Retinal pigment epithelial cell (primary cell): ENCODE data around the gene CCDC134.
A peak's percentile ranks its signal among the peaks of the same experiment; 100 is the strongest.

Experiments used
- DNase-seq: peaks from one replicate; pipeline ENCODE4 v3.0.0-alpha.2; 2010; ENCODE audit warnings: low read depth
- H3K4me3 ChIP-seq: 2 replicates; pipeline ENCODE4 v1.5.1; 2011; ENCODE audit warnings: mild to moderate bottlenecking, low read length, control low read depth, moderate library complexity
- CTCF ChIP-seq: conservative IDR thresholded peaks from 2 replicates; pipeline ENCODE4 v1.5.1; 2011; ENCODE audit warnings: low read depth, low read length, control low read depth, inconsistent platforms

CCDC134 gene

DNA sequence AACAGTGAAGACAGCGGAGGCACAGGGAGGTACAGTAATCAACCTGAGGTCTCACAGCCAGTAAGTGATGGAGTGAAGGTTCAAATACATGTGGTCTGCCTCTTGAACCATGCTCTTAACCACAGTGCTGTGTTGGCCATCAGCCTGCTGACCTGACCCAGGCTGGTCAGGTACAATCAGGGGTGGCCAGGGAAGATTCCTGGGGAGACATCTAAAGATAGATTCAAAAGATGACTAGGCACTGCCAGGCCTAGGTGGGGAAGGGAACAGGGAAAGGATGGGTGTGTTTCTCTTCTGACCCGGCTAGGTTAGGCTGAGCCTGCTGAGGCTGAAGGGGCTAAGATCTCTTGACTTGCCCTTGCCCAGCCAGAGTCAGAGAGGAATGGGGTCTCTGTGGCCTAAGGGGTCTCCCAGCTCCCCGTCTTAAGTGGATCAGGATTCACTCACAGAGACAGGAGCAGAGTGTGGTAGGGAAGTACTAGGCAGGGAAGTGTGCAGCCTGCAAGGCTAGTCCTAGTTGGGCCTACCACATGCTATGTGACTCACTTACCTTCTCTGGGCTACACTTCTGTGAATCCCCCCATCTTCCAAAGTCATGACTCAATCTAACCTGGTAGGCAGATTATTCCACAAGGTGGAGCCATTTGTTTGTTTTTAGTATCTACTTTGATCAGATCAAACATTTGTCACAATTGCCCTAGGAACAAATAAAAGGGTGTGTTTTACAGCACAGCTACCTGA, 22.0 kb downstream of the CCDC134 start:
- DNase-seq = peak; percentile 42
- TF ChIP-seq CTCF = peak; percentile 56

GRCh38 chr22:41823797-41824196, 23.3 kb downstream of the CCDC134 start:
- TF ChIP-seq CTCF = no peak
- no peak for DNase-seq
- H3K4me3 ChIP-seq = no peak overlapping the region

More for the DNA sequence above, 22.0 kb downstream of the CCDC134 start:
- H3K4me3 ChIP-seq = no peak overlapping the region

DNA sequence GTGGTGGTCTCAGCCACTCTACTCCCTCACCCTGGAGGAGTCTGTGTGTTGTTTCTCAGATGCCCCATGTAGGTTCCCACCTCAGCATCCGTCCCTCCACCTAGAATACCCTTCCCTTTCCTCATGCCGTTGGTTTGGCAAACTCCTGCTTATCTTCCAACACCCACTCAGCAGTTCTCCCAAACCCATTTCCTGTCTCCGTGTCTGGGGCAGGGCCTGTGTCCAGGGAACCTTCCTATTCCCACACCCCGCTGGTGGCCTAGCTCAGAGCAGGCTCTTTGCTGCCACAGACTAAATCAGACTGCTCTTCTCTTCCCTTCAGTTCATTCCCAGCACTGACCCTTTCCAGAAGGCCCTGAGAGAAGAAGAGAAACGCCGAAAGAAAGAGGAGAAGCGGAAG, 24.9 kb downstream of the CCDC134 start:
- TF ChIP-seq CTCF = no peak
- DNase-seq = no peak
- no peak overlapping the region for H3K4me3 ChIP-seq

GRCh38 chr22:41826021-41826420, 25.5 kb downstream of the CCDC134 start:
- H3K4me3 ChIP-seq = no peak overlapping the region

DNA sequence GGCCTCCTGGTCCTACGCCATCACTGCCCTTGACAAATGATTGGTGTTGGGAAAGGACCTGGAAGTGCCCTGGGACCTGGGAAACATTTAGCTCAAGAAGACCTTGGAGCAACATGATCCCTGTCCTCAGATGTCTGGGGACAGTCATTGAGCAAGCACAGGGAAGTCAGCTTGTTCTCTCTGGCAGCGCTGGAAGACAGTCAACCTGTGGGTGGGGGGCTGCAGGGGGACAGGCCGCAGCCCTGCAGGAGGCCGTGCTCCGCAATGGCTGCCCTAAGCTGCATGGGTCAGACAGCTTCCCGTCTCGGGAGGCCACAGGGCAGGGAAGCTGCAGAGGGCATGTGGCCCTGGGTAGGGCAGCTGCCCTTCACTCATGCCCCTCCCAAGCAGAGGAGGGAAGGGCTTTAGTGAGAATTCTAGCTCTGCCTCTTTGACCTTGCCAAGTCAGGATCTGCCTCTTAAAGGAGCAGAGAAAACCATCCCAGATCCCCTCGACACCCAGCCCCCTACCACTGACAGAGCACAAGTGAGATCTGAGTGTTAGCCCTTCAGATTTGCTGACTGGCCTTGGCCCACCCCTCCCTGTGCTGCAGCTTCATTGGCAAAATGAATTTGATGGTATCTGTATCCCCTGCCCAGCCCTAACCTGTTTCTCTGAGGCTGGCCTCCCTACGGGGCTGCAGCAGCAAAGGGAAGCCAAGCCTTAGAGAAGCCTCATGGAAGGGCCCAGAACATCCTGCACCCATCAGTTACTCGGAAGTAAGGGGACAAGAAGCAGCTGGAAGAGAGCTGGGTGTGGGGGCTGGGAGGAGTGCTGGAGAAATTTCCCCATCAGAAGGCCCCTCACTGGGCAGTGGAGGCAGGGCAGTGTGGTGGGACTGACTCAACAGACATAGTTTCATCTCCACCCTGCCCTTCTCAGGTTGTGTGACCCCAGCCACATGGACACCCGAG, 26.2 kb downstream of the CCDC134 start:
- no peak for DNase-seq
- no peak for TF ChIP-seq CTCF
- no peak overlapping the region for H3K4me3 ChIP-seq

More at GRCh38 chr22:41826021-41826420, 25.5 kb downstream of the CCDC134 start:
- TF ChIP-seq CTCF = no peak
- DNase-seq = no peak

GRCh38 chr22:41827671-41828070, 27.2 kb downstream of the CCDC134 start:
- no peak for TF ChIP-seq CTCF
- DNase-seq = no peak
- H3K4me3 ChIP-seq = no peak overlapping the region
